HK-2 (cell line): Measurements from ENCODE around the gene ACSL5.
"Not testable (repeated sequence)": the region's sequence is repeated elsewhere in the genome, so short reads cannot be mapped to it uniquely, and the experiment has no call there.

Source experiments
- DNase-seq: peaks from one replicate; pipeline ENCODE4 v3.0.0-alpha.2; 2018; ENCODE audit not compliant: unreplicated experiment

Gene ACSL5

GRCh38 chr10:112351146-112351545, 22.8 kb upstream of the ACSL5 start:
- DNase-seq: no peak

- DNase-seq: no peak
Observed at GRCh38 chr10:112352044-112352443, 21.9 kb upstream of the ACSL5 start.

- no peak for DNase-seq
Observed at GRCh38 chr10:112353046-112353445, 20.9 kb upstream of the ACSL5 start.

- no peak for DNase-seq
Observed at GRCh38 chr10:112356686-112357085, 17.2 kb upstream of the ACSL5 start.

- no peak for DNase-seq
Observed at GRCh38 chr10:112359606-112360307, 14.2 kb upstream of the ACSL5 start.

GRCh38 chr10:112360308-112361270, 13.3 kb upstream of the ACSL5 start:
- no peak for DNase-seq

- no peak for DNase-seq
Observed at GRCh38 chr10:112361951-112362751, 11.8 kb upstream of the ACSL5 start.

GRCh38 chr10:112362833-112363232, 11.1 kb upstream of the ACSL5 start:
- no peak for DNase-seq

GRCh38 chr10:112363696-112364688, 9.9 kb upstream of the ACSL5 start:
- no peak for DNase-seq

- DNase-seq: no peak
Observed at GRCh38 chr10:112365014-112365432, 8.9 kb upstream of the ACSL5 start.

GRCh38 chr10:112365451-112365850, 8.5 kb upstream of the ACSL5 start:
- no peak for DNase-seq

- no peak for DNase-seq
Observed at GRCh38 chr10:112366992-112367391, 6.9 kb upstream of the ACSL5 start.

GRCh38 chr10:112367516-112367915, 6.4 kb upstream of the ACSL5 start:
- DNase-seq: no peak

- no peak for DNase-seq
Observed at GRCh38 chr10:112369495-112370423, 4.2 kb upstream of the ACSL5 start.

GRCh38 chr10:112370424-112370819, 3.5 kb upstream of the ACSL5 start:
- DNase-seq: no peak

GRCh38 chr10:112371326-112371725, 2.6 kb upstream of the ACSL5 start:
- DNase-seq: not testable (repeated sequence)

GRCh38 chr10:112372182-112372810, 1.6 kb upstream of the ACSL5 start:
- not testable (repeated sequence) for DNase-seq

- DNase-seq: peak; percentile 61
Observed at GRCh38 chr10:112374724-112375541, 1.0 kb downstream of the ACSL5 start.
